AG09319 (cell line): ENCODE measurements around the gene UBE2S.

ENCODE experiments used
- DNase-seq: peaks from one replicate; pipeline ENCODE4 v3.0.0-alpha.2; 2010; ENCODE audit warnings: low read depth; ENCODE audit errors: extremely low read depth
- CTCF ChIP-seq: IDR thresholded peaks from 2 replicates; pipeline ENCODE4 v1.5.1; 2011; ENCODE audit warnings: low read depth, mild to moderate bottlenecking, inconsistent platforms, low read length, moderate library complexity

UBE2S gene

GRCh38 chr19:55352549-55353145 is 54.9 kb downstream of the UBE2S start:
- DNase-seq: no peak
- no peak for TF ChIP-seq CTCF

GRCh38 chr19:55352040-55352439 is 55.5 kb downstream of the UBE2S start:
- no peak for DNase-seq
- no peak for TF ChIP-seq CTCF

GRCh38 chr19:55350620-55351315 is 56.8 kb downstream of the UBE2S start:
- no peak for TF ChIP-seq CTCF

More at GRCh38 chr19:55350620-55351315, 56.8 kb downstream of the UBE2S start:
- DNase-seq: no peak
